Dermis blood vessel endothelial cell (primary cell): ENCODE data around the gene MLX. TPM values are rescaled to one million over a fixed set of nuclear protein-coding genes. Genes with fewer than 3 reads are reported as not detected.

ENCODE experiments used
- DNase-seq: peaks from one replicate; pipeline ENCODE4 v3.0.0; 2010
- total RNA-seq: library from RNA; depleted of rRNA; stranded (reverse); fragments of >200 nt; gene quantifications from 2 replicates; pipeline ENCODE4 v1.2.3, GENCODE V29; 2014

MLX gene
- total RNA-seq, 1 donor from 2014 or later, result 34.5 TPM

- no peak for DNase-seq
Observed at GRCh38 chr17:42555122-42555622, 11.7 kb upstream of the MLX start.

GRCh38 chr17:42555961-42556617 is 10.8 kb upstream of the MLX start:
- DNase-seq, result peak; percentile 35

GRCh38 chr17:42559075-42559474 is 7.8 kb upstream of the MLX start:
- no peak for DNase-seq

GRCh38 chr17:42560246-42560645 is 6.7 kb upstream of the MLX start:
- no peak for DNase-seq

- peak; percentile 99 for DNase-seq
Observed at GRCh38 chr17:42561897-42562387, 5.0 kb upstream of the MLX start, which contains the start of gene COASY. TSS of gene COASY (plus strand) at chr17:42562148. CDS start at chr17:42562623, 475 bp downstream.

GRCh38 chr17:42562388-42563142 is 4.3 kb upstream of the MLX start:
- DNase-seq, result no peak

GRCh38 chr17:42563143-42563509 is 3.8 kb upstream of the MLX start:
- DNase-seq, result no peak

- peak; percentile 28 for DNase-seq
Observed at GRCh38 chr17:42563543-42563942, 3.4 kb upstream of the MLX start.

- DNase-seq, result no peak
Observed at GRCh38 chr17:42563950-42564349, 3.0 kb upstream of the MLX start.

- no peak for DNase-seq
Observed at GRCh38 chr17:42564815-42565522, 1.9 kb upstream of the MLX start.

- DNase-seq, result no peak
Observed at GRCh38 chr17:42565523-42566214, 1.2 kb upstream of the MLX start.

GRCh38 chr17:42566215-42566882 is 551 bp upstream of the MLX start:
- DNase-seq, result no peak

GRCh38 chr17:42568341-42569111 is 1.6 kb downstream of the MLX start:
- DNase-seq, result no peak

- peak; percentile 21 for DNase-seq
Observed at GRCh38 chr17:42571435-42572225, 4.7 kb downstream of the MLX start.

GRCh38 chr17:42573095-42573494 is 6.2 kb downstream of the MLX start:
- no peak for DNase-seq

GRCh38 chr17:42574463-42574862 is 7.6 kb downstream of the MLX start:
- DNase-seq, result no peak

- DNase-seq, result peak; percentile 9
Observed at GRCh38 chr17:42577140-42577531, 10.2 kb downstream of the MLX start.

GRCh38 chr17:42577532-42578281 is 10.8 kb downstream of the MLX start, which contains the start of gene PSMC3IP:
TSS of gene PSMC3IP (minus strand) at chr17:42577729. CDS start at chr17:42577686, 43 bp downstream.
- DNase-seq, result peak; percentile 96

GRCh38 chr17:42578282-42578869 is 11.5 kb downstream of the MLX start:
- peak; percentile 87 for DNase-seq
